Measurements from ENCODE around the gene UBE2B.

The UBE2B gene

DNA sequence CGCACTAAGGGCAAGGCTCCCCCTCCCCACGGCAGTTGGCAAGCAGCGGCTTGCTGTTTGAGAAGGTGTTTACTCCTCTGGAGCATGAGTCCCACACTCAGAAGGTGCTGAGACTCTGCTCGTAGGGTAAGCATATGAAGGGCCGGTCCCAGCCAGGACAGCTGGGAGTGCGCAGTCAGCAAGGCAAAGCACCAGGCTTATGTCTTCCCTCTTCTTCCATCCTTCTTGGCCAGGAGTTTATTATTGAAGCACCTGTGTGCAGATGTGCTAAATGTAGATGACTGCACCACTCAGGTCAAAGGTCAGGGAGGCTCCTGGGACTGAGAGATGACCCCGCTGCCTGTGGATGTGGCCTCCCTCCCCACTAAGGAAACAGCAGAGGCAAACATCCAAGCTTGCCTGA lies 67.4 kb downstream of the UBE2B start:
- peak overlapping the region; percentile 93 for H3K27ac ChIP-seq
- no peak for DNase-seq (ENCODE audit: low spot score)
- POLR2A ChIA-PET (ENCODE audit: low non-redundant PET) = interaction anchor here (0.6 to 1.0 kb wide), 2 partner anchors 27 to 86 kb away, joined by 3 to 6 read pairs; no protein-coding TSS in a partner anchor
- TF ChIP-seq CTCF (conservative IDR thresholded peaks at IDR 0.05; ENCODE audit: low read depth) = no peak
- CTCF ChIA-PET = interaction anchor here (0.6 to 1.2 kb wide), 4 partner anchors 27 to 84 kb away, joined by 3 to 6 read pairs (median 5); partner anchors contain the start of gene CDKN2AIPNL

- peak overlapping the region; percentile 93 for H3K27ac ChIP-seq
- ChIA-PET CTCF (interaction anchor here (0.6 to 1.2 kb wide), 5 partner anchors 28 to 90 kb away, joined by 3 to 6 read pairs (median 3); partner anchors contain the start of gene CDKN2AIPNL), POLR2A (ENCODE audit: low non-redundant PET) (interaction anchor here (0.6 to 1.0 kb wide), 2 partner anchors 27 to 86 kb away, joined by 3 to 6 read pairs; no protein-coding TSS in a partner anchor)
- TF ChIP-seq CTCF (conservative IDR thresholded peaks at IDR 0.05; ENCODE audit: low read depth) = no peak
- peak; percentile 97 for DNase-seq (ENCODE audit: low spot score)
These were observed 67.9 kb downstream of the UBE2B start for GRCh38 chr5:134439210-134439654.

DNA sequence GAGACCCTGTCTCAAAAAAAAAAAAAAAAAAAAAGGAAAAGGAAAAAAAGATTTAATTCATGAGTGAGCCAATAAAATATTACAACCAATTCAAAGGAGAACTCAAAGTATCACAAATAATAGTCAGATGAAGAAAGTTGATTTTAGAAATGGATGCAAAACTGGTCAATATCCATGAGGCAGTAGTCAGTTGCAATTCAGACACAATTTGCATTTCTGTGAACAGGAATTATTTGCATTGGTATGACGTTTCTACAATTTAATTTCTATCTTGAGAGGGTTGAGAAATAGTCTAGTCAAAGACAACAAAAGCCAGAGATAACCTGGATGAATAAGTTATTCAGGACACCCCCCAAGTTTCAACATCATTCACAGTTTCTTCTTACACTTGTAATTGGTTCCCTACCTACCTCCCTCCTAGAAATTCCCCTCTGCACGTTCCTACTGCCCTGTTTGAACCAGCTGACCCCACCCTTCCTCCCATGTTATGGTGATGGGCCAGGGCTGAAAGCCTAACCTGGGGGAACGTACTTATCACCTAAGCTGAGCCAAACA lies 68.9 kb downstream of the UBE2B start:
- ChIA-PET POLR2A (ENCODE audit: low non-redundant PET) (no interaction called here), CTCF (interaction anchor here (0.8 to 1.0 kb wide), 2 partner anchors 46 to 89 kb away, joined by 3 read pairs; no protein-coding TSS in a partner anchor)
- peak overlapping the region; percentile 93 for H3K27ac ChIP-seq
- DNase-seq (ENCODE audit: low spot score) = no peak
- TF ChIP-seq CTCF (conservative IDR thresholded peaks at IDR 0.05; ENCODE audit: low read depth) = no peak
